Activated CD4-positive, alpha-beta T cell treated with anti-CD3 and anti-CD28 coated beads, Interleukin-10, Interleukin-2, amounts not matched to agents 100 ng/mL and 50 ng/mL, durations not matched to agents 16 hours and 8 hours (primary cell): ENCODE measurements around the gene UTS2R.
"Not testable (repeated sequence)": the region's sequence is repeated elsewhere in the genome, so short reads cannot be mapped to it uniquely, and the experiment has no call there.

Experiments
- DNase-seq: peaks from one replicate; pipeline ENCODE4 v3.0.0-alpha.2; 2020

UTS2R gene

DNA sequence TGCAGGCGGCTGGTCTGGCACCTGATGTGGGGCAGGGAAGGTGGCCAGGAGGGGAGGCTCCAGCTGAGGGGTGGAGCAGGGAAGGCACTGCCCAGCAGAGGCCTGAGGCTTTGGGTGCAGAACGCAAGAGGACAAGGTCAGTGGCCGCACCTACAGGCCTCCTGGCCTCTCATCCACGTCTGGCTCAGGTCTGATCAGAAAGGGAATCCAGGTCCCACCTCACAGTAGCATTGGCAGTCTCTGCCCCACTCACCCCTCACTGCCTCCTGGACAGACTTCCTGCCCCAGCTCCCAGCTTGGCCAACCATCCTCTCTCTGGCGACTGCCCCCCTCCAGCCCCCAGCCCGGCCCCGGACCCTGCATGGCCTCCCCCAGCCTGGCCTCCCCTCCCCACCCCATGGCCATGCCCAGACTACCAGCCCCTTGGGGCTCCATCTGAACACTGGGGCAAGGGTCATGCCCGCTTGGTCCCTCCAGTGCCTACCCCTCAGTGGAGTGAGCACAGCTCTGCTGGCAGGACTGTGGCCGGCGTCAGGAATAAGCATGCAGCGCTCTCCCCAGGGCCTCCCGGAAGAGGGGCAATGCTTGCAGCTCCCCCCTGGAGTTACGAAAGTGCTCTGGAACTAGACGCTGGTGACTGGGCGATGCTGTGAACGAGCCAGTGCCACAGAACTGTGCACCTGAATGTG is 4.6 kb downstream of the UTS2R start:
- no peak for DNase-seq

DNA sequence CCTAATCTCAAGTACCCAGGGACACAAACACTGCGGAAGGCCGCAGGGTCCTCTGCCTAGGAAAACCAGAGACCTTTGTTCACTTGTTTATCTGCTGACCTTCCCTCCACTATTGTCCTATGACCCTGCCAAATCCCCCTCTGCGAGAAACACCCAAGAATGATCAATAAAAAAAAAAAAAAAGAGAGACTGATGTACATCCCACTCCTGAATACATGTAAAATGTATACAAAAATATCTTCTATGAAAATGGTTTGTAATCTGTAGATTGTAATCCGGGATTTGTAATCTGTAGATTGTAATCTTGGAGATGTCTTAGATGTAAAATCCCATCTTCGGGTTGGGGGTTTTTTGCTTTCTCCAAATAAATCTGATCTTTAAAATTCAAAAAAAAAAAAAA is 5.7 kb downstream of the UTS2R start:
- DNase-seq = not testable (repeated sequence)

- no peak for DNase-seq
These were observed 6.6 kb downstream of the UTS2R start for GRCh38 chr17:82377924-82378740.

GRCh38 chr17:82378741-82379021 is 7.1 kb downstream of the UTS2R start:
- DNase-seq = no peak

GRCh38 chr17:82380860-82381702 is 9.5 kb downstream of the UTS2R start:
- no peak for DNase-seq

GRCh38 chr17:82381703-82382009 is 10.1 kb downstream of the UTS2R start:
- not testable (repeated sequence) for DNase-seq

- not testable (repeated sequence) for DNase-seq
These were observed 10.8 kb downstream of the UTS2R start for GRCh38 chr17:82382220-82382932.

DNA sequence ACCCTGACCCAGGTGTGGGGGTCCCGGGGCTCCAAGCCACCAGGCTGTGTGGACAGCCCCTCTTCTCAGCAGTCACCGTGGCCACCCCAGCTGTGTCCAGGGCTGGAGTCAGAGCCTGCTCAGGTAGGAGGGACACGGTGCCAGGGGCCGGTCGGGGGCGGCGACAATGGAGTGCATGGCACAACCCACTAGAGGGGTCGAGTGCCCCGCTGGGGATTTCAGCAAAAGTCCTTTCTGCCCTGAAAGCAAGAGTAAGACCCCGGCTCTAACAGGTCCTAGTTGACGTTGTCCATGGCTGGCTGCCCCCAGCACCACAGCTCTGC is 11.3 kb downstream of the UTS2R start:
- DNase-seq = no peak

DNA sequence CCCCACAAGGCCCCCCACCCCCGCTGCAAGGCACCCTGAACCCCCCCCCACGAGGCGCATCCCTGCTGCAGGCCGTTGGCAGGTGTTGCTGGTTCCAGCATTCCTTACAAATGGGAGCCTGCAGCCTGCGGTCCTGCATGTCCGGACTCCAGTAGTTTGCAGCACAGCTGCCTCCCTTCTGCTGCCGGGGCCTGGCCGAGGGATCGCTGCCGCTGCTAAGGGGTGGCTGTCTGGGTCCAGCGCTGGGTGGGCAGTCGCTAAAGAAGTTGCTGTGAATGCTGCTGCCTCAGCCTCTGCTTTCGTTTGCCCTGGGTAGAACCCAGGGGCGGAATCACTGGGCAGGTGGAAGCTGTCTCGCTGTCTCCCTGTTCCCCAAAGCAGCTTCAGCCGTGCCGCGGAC is 11.8 kb downstream of the UTS2R start:
- no peak for DNase-seq

GRCh38 chr17:82384051-82384729 is 12.6 kb downstream of the UTS2R start:
- no peak for DNase-seq

- DNase-seq = no peak
These were observed 13.3 kb downstream of the UTS2R start for GRCh38 chr17:82384730-82385481.

- no peak for DNase-seq
These were observed 14.1 kb downstream of the UTS2R start for GRCh38 chr17:82385559-82386254.

- DNase-seq = no peak
These were observed 14.8 kb downstream of the UTS2R start for GRCh38 chr17:82386255-82386831.

DNA sequence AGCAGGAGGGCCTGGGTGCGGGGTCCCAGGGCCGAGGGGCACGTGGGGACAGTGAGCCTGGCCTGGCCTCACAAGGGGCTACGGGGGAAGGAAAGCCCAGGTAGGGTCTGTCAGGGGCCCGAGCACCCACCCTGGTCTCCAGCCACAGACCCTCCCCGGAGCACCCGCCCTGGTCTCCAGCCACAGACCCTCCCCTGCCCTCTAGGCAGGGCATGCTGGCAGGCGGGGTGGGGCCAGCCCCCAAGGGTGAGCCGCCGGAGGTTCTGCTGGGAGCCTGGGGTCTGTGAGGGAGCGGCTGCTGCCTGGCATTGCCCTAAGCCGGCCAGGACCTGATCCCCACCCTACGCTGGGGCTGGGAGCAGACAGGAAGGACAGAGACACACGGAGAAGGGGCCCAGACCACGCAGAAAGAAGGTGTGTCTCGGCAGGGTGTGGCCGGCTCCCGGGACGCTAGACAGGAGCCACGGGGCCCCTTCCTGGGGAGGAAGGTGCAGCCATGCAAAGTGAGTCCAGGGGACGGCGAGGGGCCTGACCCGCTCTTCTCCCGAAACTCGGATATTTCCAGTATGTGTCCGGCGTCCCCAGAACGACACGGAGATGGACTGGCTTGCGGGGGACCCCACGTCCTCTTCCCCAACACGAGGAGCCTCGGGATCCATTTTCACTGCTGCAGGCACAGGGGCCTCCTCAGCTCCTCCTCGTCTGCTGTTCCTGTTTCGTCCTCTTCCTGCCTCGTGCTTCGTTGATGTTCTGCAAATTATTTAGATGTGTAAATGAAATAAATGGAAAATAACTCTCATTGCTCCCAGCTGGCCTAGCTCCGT is 15.5 kb downstream of the UTS2R start:
- DNase-seq = no peak

GRCh38 chr17:82387705-82388106 is 16.1 kb downstream of the UTS2R start:
- DNase-seq = no peak

DNA sequence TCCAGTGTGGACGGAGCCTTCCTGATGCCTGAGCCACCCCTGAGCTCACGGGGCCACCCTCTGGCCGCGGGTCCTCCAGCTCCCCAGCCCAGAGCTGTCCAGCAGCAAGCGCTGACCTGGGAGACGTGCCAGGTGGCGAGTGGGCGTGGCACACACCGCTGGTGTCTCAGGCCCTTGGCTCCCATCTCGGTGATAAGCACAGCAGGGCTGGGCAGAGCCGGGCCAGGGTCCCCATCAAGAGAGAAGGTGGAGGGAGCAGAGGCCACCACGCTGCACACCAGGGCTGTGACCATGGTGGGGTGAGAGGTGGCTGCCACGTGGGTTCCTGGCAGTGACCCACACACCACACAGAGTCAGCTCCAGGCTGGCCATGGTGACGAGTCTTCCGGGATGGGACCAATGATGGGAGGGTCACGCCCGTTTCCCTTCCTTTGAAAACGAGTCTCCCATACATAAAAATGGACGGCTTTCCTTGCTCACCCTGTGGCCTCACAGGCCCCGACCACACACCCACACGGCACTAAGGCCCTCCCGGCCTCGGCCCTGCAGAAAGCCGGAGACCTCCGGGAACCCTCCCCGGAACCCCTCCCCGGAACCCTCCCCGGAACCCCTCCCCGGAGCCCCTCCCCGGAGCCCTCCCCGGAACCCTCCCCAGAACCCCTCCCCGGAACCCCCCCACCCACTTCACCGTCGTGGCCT is 16.8 kb downstream of the UTS2R start:
- no peak for DNase-seq

GRCh38 chr17:82388922-82389283 is 17.3 kb downstream of the UTS2R start:
- DNase-seq = no peak

DNA sequence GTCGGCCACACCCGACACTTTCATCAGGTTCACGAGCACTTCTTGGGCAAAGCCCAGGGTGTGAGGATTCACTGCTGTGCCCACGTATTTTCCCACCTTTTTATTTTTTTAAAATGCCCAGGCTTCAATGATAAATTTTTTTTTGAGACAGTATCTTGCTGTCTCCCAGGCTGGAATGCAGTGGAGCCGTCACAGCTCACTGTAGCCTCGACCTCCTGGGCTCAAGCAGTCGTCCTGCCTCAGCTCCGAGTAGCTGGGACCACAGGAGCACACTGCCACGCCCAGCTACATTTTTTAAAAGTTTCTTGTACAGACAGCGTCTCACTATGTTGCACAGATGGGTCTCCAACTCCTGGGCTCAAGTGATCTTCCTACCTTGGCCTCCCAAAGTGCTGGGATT is 17.8 kb downstream of the UTS2R start:
- DNase-seq = no peak

DNA sequence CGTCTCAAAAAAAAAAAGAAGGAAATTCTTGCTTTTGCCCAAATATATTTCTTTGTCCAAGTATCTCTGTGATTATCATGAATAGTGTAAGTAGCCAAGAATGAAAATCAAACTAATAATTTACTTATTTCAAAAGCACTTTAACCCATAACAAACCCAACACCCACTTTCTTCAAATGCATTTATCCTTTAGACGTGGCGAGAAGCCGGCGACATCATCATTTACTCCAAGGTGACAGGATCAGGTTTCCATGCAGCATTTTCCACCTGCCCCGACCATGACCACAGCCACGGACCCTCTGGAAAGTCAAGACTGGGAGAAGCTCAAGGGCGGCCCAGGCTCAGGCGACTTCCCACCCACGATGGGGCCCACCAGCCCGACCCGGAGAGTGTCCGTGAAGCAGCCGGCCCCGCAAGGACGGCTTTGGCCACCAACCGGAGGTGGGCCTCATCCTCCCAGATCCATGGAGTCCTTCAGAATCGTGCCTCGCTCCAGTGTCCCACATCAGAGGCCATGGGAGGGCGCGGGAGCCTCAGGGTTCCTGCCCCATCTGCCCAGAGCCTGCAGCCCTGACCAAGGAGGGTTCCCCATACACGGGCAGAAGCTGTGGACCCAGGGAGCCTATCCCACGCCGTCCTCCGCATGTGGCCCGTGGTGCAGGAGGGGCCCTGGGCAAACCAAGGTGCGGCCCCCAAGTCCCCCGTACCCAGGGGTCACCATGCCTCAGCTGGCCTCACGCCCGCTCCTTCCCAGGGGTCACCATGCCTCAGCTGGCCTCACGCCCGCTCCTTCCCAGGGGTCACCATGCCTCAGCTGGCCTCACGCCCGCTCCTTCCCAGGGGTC is 18.7 kb downstream of the UTS2R start:
- no peak for DNase-seq
